Measurements from ENCODE around the gene EGFL7.

- TF ChIP-seq MAX (IDR thresholded peaks at IDR 0.05; ENCODE audit: low read depth, low read length), result no peak
- TF ChIP-seq, protein P1, sequence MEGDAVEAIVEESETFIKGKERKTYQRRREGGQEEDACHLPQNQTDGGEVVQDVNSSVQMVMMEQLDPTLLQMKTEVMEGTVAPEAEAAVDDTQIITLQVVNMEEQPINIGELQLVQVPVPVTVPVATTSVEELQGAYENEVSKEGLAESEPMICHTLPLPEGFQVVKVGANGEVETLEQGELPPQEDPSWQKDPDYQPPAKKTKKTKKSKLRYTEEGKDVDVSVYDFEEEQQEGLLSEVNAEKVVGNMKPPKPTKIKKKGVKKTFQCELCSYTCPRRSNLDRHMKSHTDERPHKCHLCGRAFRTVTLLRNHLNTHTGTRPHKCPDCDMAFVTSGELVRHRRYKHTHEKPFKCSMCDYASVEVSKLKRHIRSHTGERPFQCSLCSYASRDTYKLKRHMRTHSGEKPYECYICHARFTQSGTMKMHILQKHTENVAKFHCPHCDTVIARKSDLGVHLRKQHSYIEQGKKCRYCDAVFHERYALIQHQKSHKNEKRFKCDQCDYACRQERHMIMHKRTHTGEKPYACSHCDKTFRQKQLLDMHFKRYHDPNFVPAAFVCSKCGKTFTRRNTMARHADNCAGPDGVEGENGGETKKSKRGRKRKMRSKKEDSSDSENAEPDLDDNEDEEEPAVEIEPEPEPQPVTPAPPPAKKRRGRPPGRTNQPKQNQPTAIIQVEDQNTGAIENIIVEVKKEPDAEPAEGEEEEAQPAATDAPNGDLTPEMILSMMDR (IDR thresholded peaks at IDR 0.05 in 2 of 3, conservative IDR thresholded peaks at IDR 0.05 in 1 of 3; ENCODE audit: control insufficient read depth in 2 of 3, extremely low read depth in 1 of 3, insufficient read depth in 1 of 3, low read depth in 3 of 3, low read length in 3 of 3), result no peak
- no peak for TF ChIP-seq RAD21 (IDR thresholded peaks at IDR 0.05; ENCODE audit: insufficient read depth, low read depth, low read length)
Observed at GRCh38 chr9:136683755-136684154, 21.0 kb downstream of the EGFL7 start.

Measured in GM12878 (cell line).